ENCODE data around the gene TMEM9. TPM values are rescaled to one million over a fixed set of nuclear protein-coding genes. Genes with fewer than 3 reads are reported as not detected.

The TMEM9 gene
- total RNA-seq, 1 experiment from 2014 or later, result 435 TPM

- ATAC-seq (no peak), DNase-seq (no peak)
- CTCF ChIA-PET, result no interaction called here
- Histone ChIP-seq H3K4me1 (ENCODE audit: insufficient read depth, low read length) (peaks cover 12% of the 10 kb centered on the region), H3K4me3 (ENCODE audit: low read length) (no peak overlapping the region), H3K9ac (ENCODE audit: low read length) (no peak overlapping the region), H3K27me3 (ENCODE audit: low read length) (peaks cover 39% of the 10 kb centered on the region), H3K9me2 (replicated peaks; ENCODE audit: low read length) (no peaks in the 10 kb centered on the region), H3K4me2 (ENCODE audit: low read length) (no peak overlapping the region), H3K79me2 (ENCODE audit: low read length) (no peaks in the 10 kb centered on the region), H4K20me1 (ENCODE audit: low read length) (no peaks in the 10 kb centered on the region), H3K27ac (ENCODE audit: low read length) (no peak overlapping the region), H2AFZ (ENCODE audit: low read length) (no peak overlapping the region), H3K36me3 (ENCODE audit: low read depth, low read length) (no peaks in the 10 kb centered on the region), H3K9me3 (ENCODE audit: low read length) (no peaks in the 10 kb centered on the region), H3F3A (ENCODE audit: low read length, unreplicated experiment) (no peaks in the 10 kb centered on the region)
- TF ChIP-seq EZH2phosphoT487 (IDR thresholded peaks at IDR 0.05; ENCODE audit: borderline replicate concordance, low read length), result no peak
- TF ChIP-seq CTCF (conservative IDR thresholded peaks at IDR 0.05; ENCODE audit: low read depth, low read length), result no peak
- no peak for TF ChIP-seq EZH2 (IDR thresholded peaks at IDR 0.05; ENCODE audit: low read length, unreplicated experiment)
- POLR2A ChIA-PET (ENCODE audit: unreplicated experiment), result no interaction called here
- no TSS peak for BruUV-seq (replicated peaks)
- intact Hi-C loops (cut with micrococcal nuclease), result no loop called here
Observed at GRCh38 chr1:201091256-201091655, 63.0 kb downstream of the TMEM9 start.

GRCh38 chr1:201090541-201090940, 63.7 kb downstream of the TMEM9 start:
- Histone ChIP-seq H3K4me3 (ENCODE audit: low read length) (no peak overlapping the region), H3K79me2 (ENCODE audit: low read length) (no peaks in the 10 kb centered on the region), H3F3A (ENCODE audit: low read length, unreplicated experiment) (no peaks in the 10 kb centered on the region), H2AFZ (ENCODE audit: low read length) (no peak overlapping the region), H3K4me2 (ENCODE audit: low read length) (no peak overlapping the region), H3K9ac (ENCODE audit: low read length) (no peak overlapping the region), H3K4me1 (ENCODE audit: insufficient read depth, low read length) (peaks cover 12% of the 10 kb centered on the region), H3K27me3 (ENCODE audit: low read length) (peaks cover 32% of the 10 kb centered on the region), H3K27ac (ENCODE audit: low read length) (no peak overlapping the region), H4K20me1 (ENCODE audit: low read length) (no peaks in the 10 kb centered on the region), H3K9me2 (replicated peaks; ENCODE audit: low read length) (no peaks in the 10 kb centered on the region), H3K36me3 (ENCODE audit: low read depth, low read length) (no peaks in the 10 kb centered on the region), H3K9me3 (ENCODE audit: low read length) (no peaks in the 10 kb centered on the region)
- POLR2A ChIA-PET (ENCODE audit: unreplicated experiment), result no interaction called here
- CTCF ChIA-PET, result interaction anchor here (0.8 kb wide), 1 partner anchor 111 kb away, joined by 3 read pairs; no protein-coding TSS in a partner anchor
- DNase-seq, result no peak
- no peak for TF ChIP-seq CTCF (conservative IDR thresholded peaks at IDR 0.05; ENCODE audit: low read depth, low read length)
- TF ChIP-seq EZH2 (IDR thresholded peaks at IDR 0.05; ENCODE audit: low read length, unreplicated experiment), result no peak
- TF ChIP-seq EZH2phosphoT487 (IDR thresholded peaks at IDR 0.05; ENCODE audit: borderline replicate concordance, low read length), result no peak
- intact Hi-C loops (cut with micrococcal nuclease), result no loop called here
- no peak for ATAC-seq
- no TSS peak for BruUV-seq (replicated peaks)

GRCh38 chr1:201089596-201089995, 64.7 kb downstream of the TMEM9 start:
- TF ChIP-seq EZH2 (IDR thresholded peaks at IDR 0.05; ENCODE audit: low read length, unreplicated experiment), result no peak
- no peak for TF ChIP-seq CTCF (conservative IDR thresholded peaks at IDR 0.05; ENCODE audit: low read depth, low read length)
- no peak for TF ChIP-seq EZH2phosphoT487 (IDR thresholded peaks at IDR 0.05; ENCODE audit: borderline replicate concordance, low read length)
- intact Hi-C loops (cut with micrococcal nuclease), result loop anchor here (5.0 kb wide), 1 partner anchor 273 kb away; no protein-coding TSS in a partner anchor
- peaks cover 28% of the 10 kb centered on the region for H3K27me3 ChIP-seq (ENCODE audit: low read length)

More at GRCh38 chr1:201089596-201089995, 64.7 kb downstream of the TMEM9 start:
- Histone ChIP-seq H3F3A (ENCODE audit: low read length, unreplicated experiment) (no peaks in the 10 kb centered on the region), H3K4me1 (ENCODE audit: insufficient read depth, low read length) (peaks cover 12% of the 10 kb centered on the region), H2AFZ (ENCODE audit: low read length) (no peak overlapping the region), H3K9ac (ENCODE audit: low read length) (no peak overlapping the region), H3K36me3 (ENCODE audit: low read depth, low read length) (no peaks in the 10 kb centered on the region), H4K20me1 (ENCODE audit: low read length) (no peaks in the 10 kb centered on the region), H3K79me2 (ENCODE audit: low read length) (no peaks in the 10 kb centered on the region), H3K4me3 (ENCODE audit: low read length) (no peak overlapping the region), H3K4me2 (ENCODE audit: low read length) (no peak overlapping the region), H3K9me3 (ENCODE audit: low read length) (no peaks in the 10 kb centered on the region), H3K9me2 (replicated peaks; ENCODE audit: low read length) (no peaks in the 10 kb centered on the region), H3K27ac (ENCODE audit: low read length) (no peak overlapping the region)
- no TSS peak for BruUV-seq (replicated peaks)
- POLR2A ChIA-PET (ENCODE audit: unreplicated experiment), result no interaction called here
- ATAC-seq (no peak), DNase-seq (no peak)
- CTCF ChIA-PET, result interaction anchor here (0.5 kb wide), 1 partner anchor 138 kb away, joined by 3 read pairs; no protein-coding TSS in a partner anchor
